Upper lobe of left lung (tissue), 4 donors: Measurements from ENCODE around the gene LRRC51.

ENCODE experiments used
- EP300 ChIP-seq, 4 donors: sonication (generic); formaldehyde crosslinking; IDR thresholded peaks; one replicate each; pipeline ENCODE4 v1.5.1; 2017; ENCODE audit warnings: antibody characterized with exemption in 4 of 4, control low read depth in 2 of 4
- POLR2A ChIP-seq, 4 donors: fragments of 450-650 bp; IDR thresholded peaks; one replicate each; pipeline ENCODE4 v1.5.1; 2016 to 2017; ENCODE audit warnings: antibody characterized with exemption in 4 of 4, mild to moderate bottlenecking in 2 of 4
- POLR2AphosphoS5 ChIP-seq, 2 donors: sonication (generic); formaldehyde crosslinking; IDR thresholded peaks; one replicate each; pipeline ENCODE4 v1.5.1; 2017; ENCODE audit warnings: antibody characterized with exemption in 2 of 2
- TF ChIP-seq, protein P1 (sequence below), 6 experiments: fragments of 450-650 bp in 4 of 6; fragments of 200-600 bp in 2 of 6; sonication (generic) in 2 of 6; IDR thresholded peaks; one replicate each; pipeline ENCODE4 v1.5.1; 2016 to 2019; ENCODE audit warnings: antibody characterized with exemption in 6 of 6

GRCh38 chr11:72061739-72062396 is 18.8 kb upstream of the LRRC51 start:
- TF ChIP-seq, protein P1, sequence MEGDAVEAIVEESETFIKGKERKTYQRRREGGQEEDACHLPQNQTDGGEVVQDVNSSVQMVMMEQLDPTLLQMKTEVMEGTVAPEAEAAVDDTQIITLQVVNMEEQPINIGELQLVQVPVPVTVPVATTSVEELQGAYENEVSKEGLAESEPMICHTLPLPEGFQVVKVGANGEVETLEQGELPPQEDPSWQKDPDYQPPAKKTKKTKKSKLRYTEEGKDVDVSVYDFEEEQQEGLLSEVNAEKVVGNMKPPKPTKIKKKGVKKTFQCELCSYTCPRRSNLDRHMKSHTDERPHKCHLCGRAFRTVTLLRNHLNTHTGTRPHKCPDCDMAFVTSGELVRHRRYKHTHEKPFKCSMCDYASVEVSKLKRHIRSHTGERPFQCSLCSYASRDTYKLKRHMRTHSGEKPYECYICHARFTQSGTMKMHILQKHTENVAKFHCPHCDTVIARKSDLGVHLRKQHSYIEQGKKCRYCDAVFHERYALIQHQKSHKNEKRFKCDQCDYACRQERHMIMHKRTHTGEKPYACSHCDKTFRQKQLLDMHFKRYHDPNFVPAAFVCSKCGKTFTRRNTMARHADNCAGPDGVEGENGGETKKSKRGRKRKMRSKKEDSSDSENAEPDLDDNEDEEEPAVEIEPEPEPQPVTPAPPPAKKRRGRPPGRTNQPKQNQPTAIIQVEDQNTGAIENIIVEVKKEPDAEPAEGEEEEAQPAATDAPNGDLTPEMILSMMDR (IDR thresholded peaks at IDR 0.05): no peak
- TF ChIP-seq POLR2AphosphoS5 (IDR thresholded peaks at IDR 0.05): no peak
- TF ChIP-seq EP300 (IDR thresholded peaks at IDR 0.05): no peak
- TF ChIP-seq POLR2A (IDR thresholded peaks at IDR 0.05): no peak
